PC-3 (cell line): Measurements from ENCODE around the gene SLC2A9. TPM values are rescaled to one million over a fixed set of nuclear protein-coding genes. Genes with fewer than 3 reads are reported as not detected.

Experiments used
- ATAC-seq: fragments of 200-7000 bp; cut with Tn5 transposase; 2 replicates; pipeline ENCODE4 v1.9.1; 2020; ENCODE audit warnings: mild to moderate bottlenecking, moderate library complexity
- BruUV-seq: library from RNA; stranded (reverse); fragments of 400-500 nt; replicated peaks from 2 replicates; lab custom pipeline; 2021; lab: Mats Ljungman, UMichigan
- CTCF ChIA-PET: fragments of 300-600 bp; sonication (Branson Sonifier 250); formaldehyde crosslinking; loops from one replicate; lab custom pipeline; 2022; ENCODE audit warnings: antibody characterized with exemption; lab: Charles Lee
- POLR2A ChIA-PET: fragments of 300-600 bp; sonication (Branson Sonifier 250); formaldehyde crosslinking; loops from one replicate; lab custom pipeline; 2022; ENCODE audit warnings: antibody characterized with exemption; ENCODE audit not compliant: unreplicated experiment; lab: Charles Lee
- DNase-seq: peaks from one replicate; pipeline ENCODE4 v3.0.0-alpha.2; 2015
- H2AFZ ChIP-seq: fragments of 300-600 bp; sonication (generic); 2 replicates; pipeline ENCODE4 v1.6.0; 2016; ENCODE audit warnings: antibody characterized with exemption, low read length
- H3F3A ChIP-seq: fragments of 300-600 bp; sonication (generic); one replicate; pipeline ENCODE4 v1.6.0; 2017; ENCODE audit warnings: antibody characterized with exemption, low read length, control low read depth, mild to moderate bottlenecking; ENCODE audit not compliant: unreplicated experiment
- H3K27ac ChIP-seq: fragments of 300-600 bp; sonication (generic); 2 replicates; pipeline ENCODE4 v1.5.1; 2016; ENCODE audit warnings: mild to moderate bottlenecking, low read length
- H3K27me3 ChIP-seq: fragments of 300-600 bp; sonication (generic); 2 replicates; pipeline ENCODE4 v1.6.1; 2016; ENCODE audit warnings: low read length, mixed read lengths
- H3K36me3 ChIP-seq: fragments of 300-600 bp; sonication (generic); 2 replicates; pipeline ENCODE4 v1.6.1; 2016; ENCODE audit warnings: low read depth, mixed run types, low read length, mixed read lengths
- H3K4me1 ChIP-seq: fragments of 300-600 bp; sonication (generic); 2 replicates; pipeline ENCODE4 v1.5.1; 2016; ENCODE audit warnings: low read length; ENCODE audit not compliant: insufficient read depth
- H3K4me2 ChIP-seq: fragments of 300-600 bp; sonication (generic); 2 replicates; pipeline ENCODE4 v1.6.0; 2016; ENCODE audit warnings: low read length
- H3K4me3 ChIP-seq: fragments of 300-600 bp; sonication (generic); 2 replicates; pipeline ENCODE4 v1.5.1; 2016; ENCODE audit warnings: mild to moderate bottlenecking, low read length, mixed read lengths
- H3K79me2 ChIP-seq: fragments of 300-600 bp; sonication (generic); 2 replicates; pipeline ENCODE4 v1.6.1; 2017; ENCODE audit warnings: low read length, mixed read lengths
- H3K9ac ChIP-seq: fragments of 300-600 bp; sonication (generic); 2 replicates; pipeline ENCODE4 v1.6.0; 2016; ENCODE audit warnings: mild to moderate bottlenecking, low read length
- H3K9me2 ChIP-seq: fragments of 300-600 bp; sonication (generic); replicated peaks from 2 replicates; pipeline ENCODE4 v1.6.1; 2016; ENCODE audit warnings: mixed run types, low read length, mixed read lengths
- H3K9me3 ChIP-seq: fragments of 300-600 bp; sonication (generic); 2 replicates; pipeline ENCODE4 v1.6.1; 2016; ENCODE audit warnings: low read length, mixed read lengths
- H4K20me1 ChIP-seq: fragments of 300-600 bp; sonication (generic); 2 replicates; pipeline ENCODE4 v1.6.1; 2016; ENCODE audit warnings: low read length, mixed read lengths
- CTCF ChIP-seq: fragments of 300-600 bp; sonication (generic); conservative IDR thresholded peaks from 2 replicates; pipeline ENCODE4 v1.5.1; 2017; ENCODE audit warnings: antibody characterized with exemption, low read depth, mild to moderate bottlenecking, low read length
- EZH2 ChIP-seq: fragments of 300-600 bp; sonication (generic); IDR thresholded peaks from one replicate; pipeline ENCODE4 v1.6.1; 2017; ENCODE audit warnings: antibody characterized with exemption, mild to moderate bottlenecking, low read length; ENCODE audit not compliant: unreplicated experiment
- EZH2phosphoT487 ChIP-seq: fragments of 300-600 bp; sonication (generic); IDR thresholded peaks from 2 replicates; pipeline ENCODE4 v1.6.1; 2018; ENCODE audit warnings: mild to moderate bottlenecking, antibody characterized with exemption, low read length, borderline replicate concordance
- intact Hi-C: fragments of 100-400 bp; cut with micrococcal nuclease; formaldehyde crosslinking; loops from 2 replicates; pipeline ENCODE4 v1.9.0; 2023
- total RNA-seq: library from RNA; depleted of rRNA; stranded (reverse); fragments of >200 nt; gene quantifications from 2 replicates; pipeline ENCODE4 v1.2.3, GENCODE V29; 2014

SLC2A9 gene
- total RNA-seq, 1 experiment from 2014 or later: 0.11 TPM

GRCh38 chr4:10036807-10037342 is 15.6 kb upstream of the SLC2A9 start:
- no peak overlapping the region for H2AFZ ChIP-seq
- no peak overlapping the region for H3K9ac ChIP-seq
- H3F3A ChIP-seq: no peaks in the 10 kb centered on the region
- DNase-seq (no peak), ATAC-seq (no peak)
- ChIA-PET POLR2A (no interaction called here), CTCF (no interaction called here)
- intact Hi-C loops: no loop called here
- no peaks in the 10 kb centered on the region for H3K79me2 ChIP-seq
- TF ChIP-seq CTCF (no peak), EZH2phosphoT487 (no peak), EZH2 (no peak)
- peaks cover 14% of the 10 kb centered on the region for H3K4me1 ChIP-seq
- no peak overlapping the region for H3K27ac ChIP-seq
- no peaks in the 10 kb centered on the region for H3K36me3 ChIP-seq
- no peak overlapping the region for H3K4me3 ChIP-seq
- no TSS peak for BruUV-seq
- H3K4me2 ChIP-seq: no peak overlapping the region
- H4K20me1 ChIP-seq: no peaks in the 10 kb centered on the region
- H3K27me3 ChIP-seq: peaks cover 3% of the 10 kb centered on the region; the same call in 1 of the 2 replicates
- H3K9me2 ChIP-seq: no peaks in the 10 kb centered on the region
- no peaks in the 10 kb centered on the region for H3K9me3 ChIP-seq

- no peaks in the 10 kb centered on the region for H3K36me3 ChIP-seq
- no peaks in the 10 kb centered on the region for H3K9me2 ChIP-seq
- no peak overlapping the region for H2AFZ ChIP-seq
- H3K4me2 ChIP-seq: no peak overlapping the region
- H4K20me1 ChIP-seq: no peaks in the 10 kb centered on the region
- H3K27me3 ChIP-seq: peaks cover 3% of the 10 kb centered on the region; the same call in 1 of the 2 replicates
- H3K4me1 ChIP-seq: peaks cover 14% of the 10 kb centered on the region
- H3K27ac ChIP-seq: no peak overlapping the region
- CTCF ChIA-PET: no interaction called here
- no peaks in the 10 kb centered on the region for H3F3A ChIP-seq
- DNase-seq (no peak), ATAC-seq (no peak)
- no TSS peak for BruUV-seq
- POLR2A ChIA-PET: no interaction called here
- intact Hi-C loops: no loop called here
- H3K9me3 ChIP-seq: no peaks in the 10 kb centered on the region
- TF ChIP-seq EZH2phosphoT487 (no peak), CTCF (no peak), EZH2 (no peak)
- H3K4me3 ChIP-seq: no peak overlapping the region
- H3K79me2 ChIP-seq: no peaks in the 10 kb centered on the region
- no peak overlapping the region for H3K9ac ChIP-seq
These were observed 13.8 kb upstream of the SLC2A9 start for GRCh38 chr4:10035130-10035529.

GRCh38 chr4:10034612-10035104 is 13.4 kb upstream of the SLC2A9 start:
- CTCF ChIA-PET: no interaction called here
- Histone ChIP-seq H3K4me2 (no peak overlapping the region), H2AFZ (no peak overlapping the region), H3F3A (no peaks in the 10 kb centered on the region), H4K20me1 (no peaks in the 10 kb centered on the region), H3K9ac (no peak overlapping the region), H3K4me1 (peaks cover 14% of the 10 kb centered on the region), H3K79me2 (no peaks in the 10 kb centered on the region), H3K9me3 (no peaks in the 10 kb centered on the region), H3K36me3 (no peaks in the 10 kb centered on the region), H3K9me2 (no peaks in the 10 kb centered on the region), H3K4me3 (no peak overlapping the region), H3K27ac (no peak overlapping the region), H3K27me3 (peaks cover 3% of the 10 kb centered on the region; the same call in 1 of the 2 replicates)
- DNase-seq (no peak), ATAC-seq (no peak)
- intact Hi-C loops: no loop called here
- no peak for TF ChIP-seq EZH2phosphoT487
- TF ChIP-seq EZH2: no peak
- TF ChIP-seq CTCF: no peak
- BruUV-seq: no TSS peak
- POLR2A ChIA-PET: no interaction called here
